ENCODE measurements around the gene CNIH4.
"Not testable (repeated sequence)": the region's sequence is repeated elsewhere in the genome, so short reads cannot be mapped to it uniquely, and the experiment has no call there.

The CNIH4 gene

DNA sequence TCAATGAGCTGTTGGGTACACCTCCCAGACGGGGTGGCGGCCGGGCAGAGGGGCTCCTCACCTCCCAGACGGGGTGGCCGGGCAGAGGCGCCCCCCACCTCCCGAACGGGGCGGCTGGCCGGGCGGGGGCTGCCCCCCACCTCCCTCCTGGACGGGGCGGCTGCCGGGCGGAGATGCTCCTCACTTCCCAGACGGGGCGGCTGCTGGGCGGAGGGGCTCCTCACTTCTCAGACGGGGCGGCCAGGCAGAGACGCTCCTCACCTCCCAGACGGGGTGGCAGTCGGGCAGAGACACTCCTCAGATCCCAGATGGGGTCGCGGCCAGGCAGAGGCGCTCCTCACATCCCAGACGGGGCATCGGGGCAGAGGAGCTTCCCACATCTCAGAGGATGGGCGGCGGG lies 7.0 kb upstream of the CNIH4 start:
- DNase-seq = not testable (repeated sequence)

DNA sequence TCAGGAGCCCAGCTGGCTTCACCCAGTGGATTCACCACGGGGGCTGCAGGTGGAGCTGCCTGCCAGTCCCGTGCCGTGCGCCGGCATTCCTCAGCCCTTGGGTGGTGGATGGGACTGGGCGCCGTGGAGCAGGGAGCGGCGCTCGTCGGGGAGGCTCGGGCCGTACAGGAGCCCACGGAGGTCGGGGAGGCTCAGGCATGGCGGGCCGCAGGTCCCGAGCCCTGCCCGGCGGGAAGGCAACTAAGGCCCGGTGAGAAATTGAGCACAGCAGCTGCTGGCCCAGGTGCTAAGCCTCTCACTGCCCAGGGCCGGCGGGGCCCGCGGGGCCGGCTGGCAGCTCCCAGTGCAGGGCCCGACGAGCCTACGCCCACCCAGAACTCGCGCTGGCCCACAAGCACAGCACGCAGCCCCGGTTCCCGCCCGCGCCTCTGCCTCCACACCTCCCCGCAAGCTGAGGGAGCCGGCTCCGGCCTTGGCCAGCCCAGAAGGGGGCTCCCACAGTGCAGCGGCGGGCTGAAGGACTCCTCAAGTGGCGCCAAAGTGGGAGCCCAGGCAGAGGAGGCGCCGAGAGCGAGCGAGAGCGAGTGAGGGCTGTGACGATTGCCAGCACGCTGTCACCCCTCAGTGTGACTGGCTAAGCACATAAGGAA lies 4.1 kb upstream of the CNIH4 start:
- DNase-seq = not testable (repeated sequence)

DNA sequence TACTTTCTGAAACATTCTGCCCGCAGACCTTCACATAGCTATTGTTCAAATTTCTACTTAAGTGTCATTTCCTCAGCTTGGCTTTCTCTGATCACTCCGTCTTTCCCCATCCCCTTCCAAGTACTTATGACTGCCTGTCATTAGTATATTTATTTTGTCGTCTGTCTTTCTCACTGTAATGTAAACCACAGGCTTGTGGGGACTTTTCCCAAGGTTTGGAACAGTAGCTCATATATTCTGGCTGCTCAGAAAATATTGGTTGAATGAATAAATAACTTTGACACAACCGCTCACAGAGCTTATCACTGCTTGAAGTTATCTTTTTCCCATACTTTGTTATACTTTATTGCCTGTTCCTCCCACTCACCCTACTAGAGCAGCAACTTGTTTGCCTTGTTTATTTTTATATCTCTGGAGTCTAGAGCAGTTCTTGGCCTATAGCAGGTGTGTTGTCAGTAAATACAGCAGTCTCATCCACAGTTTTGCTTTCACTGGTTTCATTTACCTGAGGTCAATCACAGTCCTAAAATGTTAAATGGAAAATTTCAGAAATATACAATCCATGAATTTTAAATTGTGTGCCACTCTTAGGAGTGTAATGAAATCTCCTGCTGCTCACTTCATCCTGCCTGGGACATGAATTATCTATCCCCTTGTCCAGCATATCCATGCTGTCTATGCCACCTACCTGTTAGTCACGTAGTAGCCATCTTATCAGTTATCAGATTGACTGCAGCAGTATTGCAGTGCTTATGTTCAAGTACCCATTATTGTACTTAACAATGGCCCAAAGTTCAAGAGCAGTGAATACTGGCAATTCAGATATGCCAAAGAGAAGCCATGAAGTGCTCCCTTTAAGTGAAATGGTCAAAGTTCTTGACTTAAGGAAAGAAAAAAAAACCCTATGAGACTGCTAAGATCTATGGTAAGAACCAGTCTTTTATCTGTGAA lies 2.4 kb upstream of the CNIH4 start:
- DNase-seq = no peak

DNA sequence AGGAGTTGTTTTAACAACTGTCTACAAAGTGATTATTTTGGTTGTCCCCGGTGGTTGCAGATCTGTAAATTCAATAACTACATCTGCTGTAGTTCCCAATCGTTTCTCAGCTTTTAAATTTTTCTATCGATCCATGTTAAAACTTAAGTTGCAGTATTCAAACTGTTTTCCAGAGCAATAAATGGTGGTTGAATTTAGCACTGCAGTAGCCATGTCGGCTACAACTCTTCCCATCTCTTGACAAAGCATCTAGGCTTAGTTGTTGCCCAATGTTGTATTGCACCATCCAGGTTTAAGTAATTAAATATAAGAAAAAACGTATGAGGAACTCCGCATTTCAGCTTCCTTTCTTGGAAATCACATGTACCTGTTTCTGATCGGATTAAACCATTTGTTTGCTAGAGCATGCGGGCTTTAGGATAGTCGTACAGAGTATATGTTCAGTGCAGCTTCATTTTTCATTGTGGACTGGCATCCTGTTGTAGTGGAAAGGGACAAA lies 996 bp downstream of the CNIH4 start:
- no peak for DNase-seq

DNA sequence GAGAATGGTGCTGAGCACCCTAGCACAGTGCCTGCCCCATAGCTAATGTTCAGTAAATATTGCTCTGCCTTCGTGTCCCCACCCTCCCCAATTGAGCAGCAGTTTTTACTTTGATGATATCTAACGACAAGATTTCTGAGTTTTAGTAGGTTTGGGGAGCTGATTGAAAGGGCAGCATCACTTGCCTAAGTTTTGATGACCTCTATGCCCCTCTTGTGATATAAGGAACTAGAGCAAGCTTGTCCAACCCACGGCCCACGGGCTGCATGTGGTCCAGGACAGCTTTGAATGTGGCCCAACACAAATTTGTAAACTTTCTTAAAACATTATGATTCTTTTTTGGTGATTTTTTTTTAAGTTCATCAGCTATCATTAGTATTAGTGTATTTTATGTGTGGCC lies 1.6 kb downstream of the CNIH4 start:
- DNase-seq = no peak

DNA sequence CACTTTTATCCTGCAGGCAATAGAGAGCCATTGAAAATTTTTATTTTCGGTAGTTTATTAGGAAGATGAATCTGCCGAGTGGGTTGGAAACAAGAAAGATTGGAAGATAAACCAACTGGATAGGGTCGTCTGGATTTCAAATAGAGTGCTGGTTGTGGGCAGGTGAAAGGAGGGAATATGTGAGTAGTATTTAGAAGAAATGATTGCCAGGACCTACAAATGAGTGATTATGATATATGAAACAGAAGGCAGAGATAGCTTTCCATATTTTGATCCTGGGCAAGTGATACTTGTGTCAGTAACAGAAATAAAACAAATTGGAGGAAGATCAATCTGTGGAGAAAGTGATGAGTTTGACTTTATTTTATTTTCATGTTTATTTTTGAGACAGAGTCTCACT lies 2.5 kb downstream of the CNIH4 start:
- DNase-seq = no peak

DNA sequence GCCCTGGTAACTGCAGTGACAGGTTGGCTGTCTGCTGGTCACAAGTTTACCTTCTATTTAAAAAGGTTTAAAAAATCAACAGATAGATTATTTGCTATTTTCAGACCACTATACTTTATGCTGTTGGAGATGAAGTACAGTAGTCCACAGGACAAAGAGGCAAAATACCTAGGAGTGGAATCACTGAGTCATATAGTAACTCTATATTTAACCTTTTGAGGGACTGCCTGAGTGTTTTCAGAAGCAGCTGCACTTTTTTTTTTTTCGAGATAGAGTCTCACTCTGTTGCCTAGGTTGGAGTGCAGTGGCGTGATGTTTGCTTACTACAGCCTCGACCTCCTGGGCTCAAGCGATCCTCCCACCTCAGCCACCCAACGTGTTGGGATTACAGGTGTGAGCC lies 11.7 kb downstream of the CNIH4 start:
- no peak for DNase-seq

DNA sequence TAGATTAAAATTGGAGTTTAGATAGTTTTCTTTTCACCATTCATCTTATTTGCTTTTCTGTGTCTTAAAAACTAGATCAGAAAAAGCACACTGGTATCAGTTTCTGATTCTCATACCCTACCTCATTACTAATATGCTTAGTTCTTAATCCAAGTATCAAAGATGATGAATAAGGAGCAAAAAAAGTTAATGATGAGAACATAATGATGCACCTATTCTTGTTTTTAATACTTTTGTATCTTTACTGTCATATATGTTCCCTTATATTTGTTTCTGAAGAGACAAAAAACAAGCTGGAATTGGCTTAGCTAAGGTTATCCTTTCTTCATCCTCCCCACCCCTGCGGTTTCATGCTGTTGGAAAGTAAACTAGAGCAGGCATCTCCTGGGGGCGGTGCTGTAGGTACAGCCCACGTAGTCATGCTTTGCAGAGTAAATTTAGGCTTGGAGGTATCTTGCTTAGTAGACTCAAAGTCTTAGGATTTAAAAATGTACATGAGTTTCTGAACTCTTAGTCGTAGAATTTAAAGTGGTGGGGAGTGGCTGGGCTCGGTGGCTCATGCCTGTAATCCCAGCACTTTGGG lies 16.4 kb downstream of the CNIH4 start:
- DNase-seq = peak in 1 of 2 experiments; percentile 38

DNA sequence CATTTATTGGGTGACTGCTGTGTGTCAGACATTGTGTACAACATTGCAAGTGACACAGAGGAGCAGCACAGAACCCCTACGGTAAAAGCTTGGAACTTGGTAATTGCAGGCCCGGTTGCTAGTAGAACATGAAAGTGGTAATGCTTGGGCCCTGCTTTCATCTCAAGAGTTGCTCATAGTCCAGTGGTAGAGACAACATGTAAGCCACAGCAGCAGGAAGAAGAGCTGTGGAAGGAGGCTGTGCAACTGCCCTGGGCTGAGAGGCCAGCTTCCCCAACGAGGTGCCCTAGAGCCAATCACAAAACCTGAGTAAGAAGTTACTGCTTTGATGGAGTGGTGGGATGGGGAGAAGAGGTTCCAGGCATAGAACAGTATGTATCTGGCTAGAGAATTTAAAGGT lies 18.4 kb downstream of the CNIH4 start:
- DNase-seq = no peak

DNA sequence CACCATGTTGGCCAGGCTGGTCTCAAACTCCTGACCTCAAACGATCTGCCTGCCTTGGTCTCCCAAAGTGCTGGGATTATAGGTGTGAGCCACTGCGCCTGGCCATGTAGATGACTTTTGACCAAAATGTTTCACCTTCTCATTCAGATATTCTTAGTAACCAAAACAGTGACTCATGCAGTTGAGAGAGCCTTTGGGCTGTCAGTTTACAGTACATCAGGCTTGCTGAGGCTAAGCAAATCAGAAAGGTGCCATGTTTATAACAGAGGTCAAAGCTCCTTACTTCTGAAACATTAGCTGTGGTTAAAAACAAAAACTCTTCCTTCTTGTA lies 21.0 kb downstream of the CNIH4 start:
- peak; percentile 30 to 52 for DNase-seq

DNA sequence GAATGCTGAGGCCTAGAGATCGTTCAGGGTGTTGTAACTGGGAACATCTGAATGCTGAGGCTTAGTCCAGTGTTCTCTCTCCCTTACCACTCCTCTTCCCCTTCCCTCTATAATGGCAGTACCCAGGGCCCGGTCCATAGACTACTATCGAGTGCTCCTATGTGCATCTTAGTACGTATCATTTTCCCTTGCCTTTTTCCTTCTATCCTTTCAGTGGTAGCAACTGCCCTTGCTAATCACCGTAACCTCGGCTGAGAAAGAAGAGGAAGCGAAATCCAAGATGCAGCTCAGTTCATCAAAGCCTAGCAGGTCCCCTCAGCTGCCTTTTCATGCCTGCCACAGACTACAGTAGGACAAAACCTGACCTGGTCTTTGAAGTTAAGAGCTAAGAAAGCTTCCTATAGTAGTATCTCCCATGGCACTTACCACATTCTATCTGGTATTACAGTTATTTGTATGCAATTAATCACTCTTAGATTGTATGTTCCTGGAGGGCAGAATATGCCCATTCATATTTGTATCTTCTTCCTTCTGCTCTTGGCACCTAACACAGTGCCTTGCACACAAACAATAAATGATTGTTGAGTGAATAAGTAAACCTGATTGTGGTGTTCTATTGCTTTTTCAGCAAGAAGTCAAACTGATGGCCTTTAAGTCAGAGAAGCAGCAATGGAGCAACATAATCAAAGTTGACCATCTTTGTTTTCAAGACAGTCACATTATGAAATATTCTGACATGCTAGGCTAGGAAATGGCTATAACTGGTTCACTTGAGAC lies 22.4 kb downstream of the CNIH4 start:
- no peak for DNase-seq

DNA sequence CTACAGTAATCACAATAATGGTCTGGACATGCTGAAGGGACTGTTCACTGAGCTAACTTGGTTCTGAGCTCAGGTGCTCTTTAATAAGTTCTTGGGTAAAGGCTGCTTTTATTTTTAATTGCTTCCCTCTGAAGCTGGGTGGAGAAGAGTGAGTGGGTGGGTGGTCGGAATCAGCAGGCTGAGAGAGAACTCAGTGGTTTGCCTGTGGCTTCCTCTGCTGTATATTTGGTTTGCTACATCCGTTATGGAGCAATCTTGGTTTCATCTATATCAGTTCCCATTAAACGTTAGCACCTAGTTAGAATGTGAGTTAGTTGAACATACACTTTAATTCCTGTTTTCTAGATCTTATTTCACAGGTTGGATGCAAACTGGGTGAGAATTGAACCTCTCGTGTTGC lies 23.3 kb downstream of the CNIH4 start:
- DNase-seq = peak; percentile 49 to 60

DNA sequence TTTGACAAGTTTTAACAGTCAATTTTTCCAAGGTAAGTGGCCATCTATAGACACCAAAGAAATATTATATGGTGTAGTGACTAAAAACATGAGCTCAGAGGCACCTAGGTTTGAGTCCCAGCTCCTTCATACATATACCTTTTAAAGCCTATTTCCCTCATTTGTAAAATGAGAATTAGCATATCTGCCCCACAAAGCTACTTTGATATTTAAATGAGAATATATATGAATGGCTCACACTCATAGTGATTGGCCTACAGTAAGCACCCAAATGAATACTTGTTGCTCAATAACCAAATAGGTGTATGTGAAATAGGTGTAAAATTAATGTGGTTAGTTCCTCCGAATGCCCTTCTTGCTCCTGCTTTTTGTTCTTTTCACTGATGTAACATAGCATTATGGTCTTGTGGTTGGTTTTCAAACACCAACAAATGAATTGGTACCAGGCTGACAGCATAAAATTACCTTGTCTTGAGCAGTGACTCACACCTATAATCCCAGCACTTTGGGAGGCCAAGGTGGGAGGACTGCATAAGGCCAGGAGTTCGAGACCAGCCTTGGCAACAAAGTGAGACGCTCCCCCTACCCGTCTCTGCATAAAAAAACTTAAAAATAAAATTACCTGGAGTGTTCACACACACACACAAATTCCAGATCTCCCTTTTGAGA lies 25.3 kb downstream of the CNIH4 start:
- DNase-seq = peak in 1 of 2 experiments; percentile 38

DNA sequence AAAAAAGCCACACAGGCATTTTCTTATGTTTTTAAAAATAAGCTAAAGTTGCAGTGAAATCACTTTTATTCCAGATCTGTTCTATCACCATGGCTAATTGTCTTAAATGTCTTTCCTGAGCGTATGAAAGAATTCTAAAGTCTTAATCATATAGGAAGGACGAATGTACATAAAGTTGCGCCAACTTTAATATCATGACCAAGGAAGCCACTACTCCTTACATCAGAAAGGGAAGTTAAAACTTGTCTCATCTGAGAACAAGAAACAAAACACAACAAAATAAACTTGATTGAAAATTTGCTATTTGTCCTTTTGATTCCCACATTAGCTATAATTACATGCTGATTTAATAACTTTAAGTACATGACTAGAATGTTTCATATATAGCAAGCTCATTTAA lies 26.5 kb downstream of the CNIH4 start:
- no peak for DNase-seq

DNA sequence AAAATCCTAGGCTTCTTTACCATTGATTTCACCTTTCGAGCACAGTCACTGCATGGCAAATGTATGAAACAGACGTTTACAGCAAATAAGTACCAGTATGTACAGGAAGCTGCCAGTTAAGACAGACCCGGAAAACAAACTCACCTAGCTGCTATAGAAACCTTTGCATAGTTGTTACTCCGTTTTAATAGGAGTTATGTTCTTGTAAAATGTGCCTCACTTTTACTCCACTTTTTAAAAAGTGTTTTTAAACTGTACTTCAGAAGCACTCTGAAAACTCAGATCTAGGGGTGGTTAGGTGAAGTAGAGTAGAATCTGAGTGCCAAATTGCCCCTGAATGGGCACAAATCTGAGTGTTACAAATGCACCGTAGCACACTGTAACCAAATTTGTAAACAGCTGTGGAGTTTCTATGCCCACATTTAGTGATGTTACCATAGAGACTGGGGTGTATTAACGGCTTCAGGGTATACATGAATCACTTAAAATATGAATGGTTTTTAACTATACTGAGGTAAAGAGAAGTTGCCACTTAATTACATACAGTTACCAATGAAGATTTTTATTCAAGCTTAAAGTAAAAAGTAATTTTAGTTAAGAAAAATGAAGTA lies 30.7 kb downstream of the CNIH4 start:
- DNase-seq = no peak

DNA sequence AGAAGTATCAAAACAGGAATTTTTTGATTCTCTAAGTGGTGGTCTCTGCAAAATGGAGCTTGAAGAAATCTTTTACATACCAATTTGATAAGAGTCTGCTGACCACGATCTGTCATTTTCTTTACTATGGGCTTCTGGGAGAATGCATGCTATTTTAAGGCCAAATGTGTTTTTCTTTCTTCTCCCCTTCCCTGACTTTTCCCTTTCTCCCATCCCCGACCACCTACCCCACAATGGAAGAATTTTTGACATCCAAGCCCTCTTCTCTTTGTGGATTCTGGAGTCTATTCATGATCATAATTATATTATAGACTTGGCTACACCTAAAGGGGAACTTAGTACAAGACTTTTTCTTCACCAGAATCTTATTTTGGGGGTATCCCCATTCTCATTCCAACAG lies 31.3 kb downstream of the CNIH4 start:
- DNase-seq = no peak

DNA sequence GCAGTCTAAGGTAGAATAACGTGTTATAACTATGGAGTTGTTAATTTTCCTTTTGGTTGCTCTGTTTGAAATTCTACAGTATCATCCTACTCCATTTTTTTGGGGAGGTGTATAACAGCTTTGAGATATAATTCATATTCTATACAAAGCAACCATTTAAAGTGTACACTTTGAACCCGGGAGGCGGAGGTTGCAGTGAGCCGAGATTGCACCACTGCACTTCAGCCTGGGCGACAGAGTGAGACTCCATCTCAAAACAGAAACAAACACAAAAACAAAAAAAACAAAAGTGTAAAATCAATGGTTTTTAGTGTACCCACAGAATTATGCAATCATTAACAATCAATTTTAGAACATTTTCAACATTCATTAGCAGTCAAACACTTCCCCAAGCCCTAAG lies 33.8 kb downstream of the CNIH4 start:
- no peak for DNase-seq

DNA sequence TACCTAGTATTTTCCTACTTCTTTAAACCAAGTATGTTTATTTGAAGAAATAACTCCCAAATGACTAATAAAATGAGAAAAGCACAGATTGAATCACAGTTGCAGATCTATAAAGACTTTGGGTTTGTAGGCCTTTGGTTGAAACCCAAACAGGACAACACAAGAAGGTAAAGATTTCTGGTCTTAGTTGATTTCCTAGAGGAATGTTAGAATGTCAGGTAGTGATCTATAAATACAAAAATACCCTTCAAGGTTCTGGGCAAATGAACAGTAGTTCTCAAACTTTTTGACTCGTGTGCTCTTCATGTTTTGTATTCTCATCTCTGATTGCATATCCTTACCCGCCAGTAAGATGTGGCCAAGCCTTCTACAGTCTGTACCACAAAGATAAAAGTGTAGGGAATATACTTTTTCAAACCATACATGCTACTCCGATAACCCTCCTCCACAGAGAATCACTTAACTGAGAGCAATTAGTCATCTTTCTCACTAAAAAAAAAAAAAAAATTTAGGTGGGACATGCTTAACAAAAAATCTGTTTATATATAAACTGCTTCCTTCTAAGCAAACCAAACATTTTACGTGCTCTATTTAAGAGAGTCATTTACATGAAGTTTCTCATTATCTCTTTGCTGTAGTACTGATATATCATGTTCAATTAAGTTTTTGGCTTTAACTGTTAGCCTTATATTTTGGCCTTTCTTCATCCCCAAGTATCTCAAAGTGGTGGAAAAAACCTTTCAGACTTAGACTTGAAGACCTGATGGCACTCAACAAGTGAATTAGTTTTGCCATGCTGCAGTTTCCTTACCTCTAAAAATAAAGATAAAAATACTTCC lies 36.0 kb downstream of the CNIH4 start:
- no peak for DNase-seq

DNA sequence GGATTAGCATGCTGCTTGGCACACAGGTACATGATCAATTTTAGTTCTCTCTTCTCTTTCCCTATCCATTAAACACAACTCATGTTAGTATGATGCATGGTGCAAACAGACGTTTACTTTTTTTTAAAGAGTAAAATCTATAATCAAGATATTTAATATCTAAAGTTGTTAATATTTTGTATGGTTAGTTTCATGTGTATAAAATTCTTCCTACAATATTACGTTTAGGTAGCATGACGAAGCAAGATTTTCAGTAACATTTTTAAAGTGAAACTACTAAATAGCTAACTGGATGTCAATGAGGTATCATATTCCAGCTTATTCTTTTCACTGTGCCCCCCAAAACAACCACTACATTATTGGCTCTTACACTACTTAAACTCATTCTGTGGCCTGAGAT lies 36.6 kb downstream of the CNIH4 start:
- no peak for DNase-seq

DNA sequence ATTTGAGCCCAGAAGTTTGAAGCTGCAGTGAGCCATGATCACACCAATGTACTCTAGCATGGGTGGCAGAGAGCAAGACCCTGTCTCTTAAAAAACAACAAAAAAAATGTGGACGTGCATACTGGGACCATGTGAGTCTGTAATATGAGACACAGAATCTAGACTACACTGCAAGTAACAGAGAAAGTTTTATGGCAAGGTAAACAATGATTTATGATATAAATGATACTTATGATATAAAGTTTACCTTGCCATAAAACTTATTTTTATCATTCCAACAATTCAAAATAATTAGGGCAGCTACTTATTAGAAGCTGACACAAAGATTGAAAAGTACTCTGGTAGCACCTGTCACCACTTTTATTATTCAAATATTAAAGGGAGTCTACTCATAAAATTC lies 43.2 kb downstream of the CNIH4 start:
- no peak for DNase-seq

DNA sequence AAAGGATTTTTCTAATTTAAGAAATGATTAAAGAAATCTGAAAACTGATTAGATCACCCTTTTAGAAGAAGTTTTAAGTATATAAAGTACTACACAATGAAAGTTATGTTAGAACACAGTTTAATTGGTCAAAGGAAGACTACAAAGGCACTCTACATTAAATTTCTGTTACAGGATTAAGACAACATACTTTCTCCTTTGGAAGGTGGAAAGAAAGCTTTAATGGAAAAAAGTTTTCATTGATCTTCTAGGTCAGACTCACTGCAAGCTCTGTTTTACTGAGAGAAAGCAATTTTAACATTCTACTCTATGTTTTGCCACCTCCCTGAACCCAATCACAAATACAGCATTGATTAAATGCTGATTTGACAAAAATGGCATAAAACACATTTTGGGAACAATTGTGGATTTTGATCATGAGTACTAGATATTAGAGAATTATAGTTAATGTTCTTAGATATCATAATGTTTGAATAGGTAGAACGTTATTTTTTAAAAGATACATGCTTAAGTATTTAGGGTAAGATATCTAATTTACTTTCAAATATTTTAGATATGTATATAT lies 45.9 kb downstream of the CNIH4 start:
- DNase-seq = no peak

All from activated CD4-positive, alpha-beta T cell treated with anti-CD3 and anti-CD28 coated beads, Interleukin-2, amount 50 U/mL, for 48 hours (primary cell).